ENCODE measurements around the gene EVA1C. TPM values are rescaled to one million over a fixed set of nuclear protein-coding genes. Genes with fewer than 3 reads are reported as not detected.

The EVA1C gene
- total and polyA plus RNA-seq, 2 donors (not counting 1 experiment from before 2014, with no cell fraction given), result 0.84 to 1.6 TPM

DNA sequence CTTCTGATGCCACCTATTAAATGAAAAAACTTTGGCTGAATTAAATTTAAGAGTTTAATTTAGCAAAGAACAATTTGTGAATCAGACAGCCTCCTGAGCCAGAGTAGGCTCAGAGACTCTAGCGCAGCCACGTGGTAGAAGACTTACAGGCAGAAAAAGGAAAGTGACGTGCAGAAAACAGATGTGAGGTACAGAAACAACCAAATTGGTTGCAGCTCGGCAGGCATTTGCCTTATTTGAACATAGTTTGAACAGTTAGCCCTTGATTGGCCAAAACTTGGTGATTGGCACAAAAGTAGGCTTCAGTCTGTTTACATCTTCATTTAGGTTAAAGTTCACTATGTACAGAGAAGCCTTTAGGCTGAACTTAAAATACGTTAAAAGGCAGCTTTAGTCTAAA, 149.9 kb downstream of the EVA1C start:
- H3K4me1 Mint-ChIP-seq, result no peaks in the 10 kb centered on the region
- H3K9me3 ChIP-seq (ENCODE audit: control extremely low read depth in 1 of 3, control insufficient read depth in 2 of 3, insufficient read depth in 1 of 3, low read length in 2 of 3), result peaks cover 0 to 3% (median 0%) of the 10 kb centered on the region in 3 donors
- no peaks in the 10 kb centered on the region for H3K36me3 ChIP-seq (replicated peaks in 1 of 2; ENCODE audit: control extremely low read depth in 1 of 2, control insufficient read depth in 1 of 2, extremely low read depth in 1 of 2, insufficient read depth in 2 of 2, low read length in 1 of 2)
- intact Hi-C loops (cut with micrococcal nuclease), result no loop called here
- peaks cover 0 to 1% of the 10 kb centered on the region in 2 donors for H3K4me1 ChIP-seq (ENCODE audit: control insufficient read depth in 2 of 2, insufficient read depth in 2 of 2, low read length in 2 of 2)
- peaks cover 8% of the 10 kb centered on the region for H3K9me3 Mint-ChIP-seq (ENCODE audit: insufficient read depth)
- no peak overlapping the region for H3K27ac ChIP-seq (ENCODE audit: low read length in 2 of 2)
- TF ChIP-seq EZH2 (IDR thresholded peaks at IDR 0.05; ENCODE audit: borderline replicate concordance, insufficient read depth, low read depth, low read length, poor library complexity, severe bottlenecking), result no peak
- TF ChIP-seq, protein P1, sequence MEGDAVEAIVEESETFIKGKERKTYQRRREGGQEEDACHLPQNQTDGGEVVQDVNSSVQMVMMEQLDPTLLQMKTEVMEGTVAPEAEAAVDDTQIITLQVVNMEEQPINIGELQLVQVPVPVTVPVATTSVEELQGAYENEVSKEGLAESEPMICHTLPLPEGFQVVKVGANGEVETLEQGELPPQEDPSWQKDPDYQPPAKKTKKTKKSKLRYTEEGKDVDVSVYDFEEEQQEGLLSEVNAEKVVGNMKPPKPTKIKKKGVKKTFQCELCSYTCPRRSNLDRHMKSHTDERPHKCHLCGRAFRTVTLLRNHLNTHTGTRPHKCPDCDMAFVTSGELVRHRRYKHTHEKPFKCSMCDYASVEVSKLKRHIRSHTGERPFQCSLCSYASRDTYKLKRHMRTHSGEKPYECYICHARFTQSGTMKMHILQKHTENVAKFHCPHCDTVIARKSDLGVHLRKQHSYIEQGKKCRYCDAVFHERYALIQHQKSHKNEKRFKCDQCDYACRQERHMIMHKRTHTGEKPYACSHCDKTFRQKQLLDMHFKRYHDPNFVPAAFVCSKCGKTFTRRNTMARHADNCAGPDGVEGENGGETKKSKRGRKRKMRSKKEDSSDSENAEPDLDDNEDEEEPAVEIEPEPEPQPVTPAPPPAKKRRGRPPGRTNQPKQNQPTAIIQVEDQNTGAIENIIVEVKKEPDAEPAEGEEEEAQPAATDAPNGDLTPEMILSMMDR (IDR thresholded peaks at IDR 0.05), result no peak
- ATAC-seq (ENCODE audit: low read depth), result no peak
- no peaks in the 10 kb centered on the region for H3K79me2 ChIP-seq (ENCODE audit: control insufficient read depth, insufficient read depth, low read length)
- CTCF ChIA-PET, result interaction anchor here (1.1 kb wide), 1 partner anchor 20 kb away, joined by 3 read pairs; no protein-coding TSS in a partner anchor
- H3K4me2 ChIP-seq (replicated peaks; ENCODE audit: low read depth, low read length, poor library complexity, severe bottlenecking), result no peak overlapping the region
- peaks cover 0 to 10% (median 5%) of the 10 kb centered on the region in 4 experiments for H3K27me3 ChIP-seq (replicated peaks in 1 of 4; ENCODE audit: control extremely low read depth in 1 of 4, control insufficient read depth in 3 of 4, insufficient read depth in 4 of 4, low read length in 3 of 4)
- H3K9ac ChIP-seq (ENCODE audit: low read length), result no peak overlapping the region
- no peak overlapping the region for H3K4me3 ChIP-seq (ENCODE audit: control extremely low read depth in 1 of 5, extremely low read depth in 1 of 5, insufficient read depth in 1 of 5, low read depth in 2 of 5, low read length in 4 of 5)
- H3K4me3 Mint-ChIP-seq, result no peak overlapping the region
- POLR2A ChIA-PET, result no interaction called here
- no peaks in the 10 kb centered on the region for H4K20me1 ChIP-seq (ENCODE audit: control insufficient read depth, insufficient read depth, low read length, poor library complexity, severe bottlenecking)
- no peak for DNase-seq
- H3K27ac Mint-ChIP-seq, result no peak overlapping the region
- 67% methylated on average over 4 of the region's 5 CpGs for WGBS (ENCODE audit: insufficient coverage)
- H3K27me3 Mint-ChIP-seq, result peaks cover 31% of the 10 kb centered on the region
- no peak overlapping the region for H2AFZ ChIP-seq (ENCODE audit: insufficient read depth, low read depth, low read length, poor library complexity, severe bottlenecking)

DNA sequence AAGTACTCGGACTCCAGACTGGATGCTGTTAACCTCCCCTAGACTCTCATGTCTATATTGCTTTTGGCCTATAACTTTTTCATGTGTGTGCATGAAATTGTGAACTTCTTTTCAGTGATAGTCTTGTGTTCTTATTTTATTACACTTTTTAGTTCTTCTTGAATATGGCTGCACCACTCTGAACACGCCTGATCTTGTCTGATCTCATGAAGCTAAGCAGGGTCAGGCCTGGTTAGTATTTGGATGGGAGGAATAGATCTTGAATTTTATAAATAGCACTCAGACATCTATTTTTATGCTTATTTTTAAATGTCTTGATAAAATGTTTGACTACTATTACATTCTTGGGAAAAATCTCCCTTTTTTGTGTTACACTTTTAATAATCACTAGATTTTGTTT, 150.4 kb downstream of the EVA1C start:
- ChIA-PET POLR2A (no interaction called here), CTCF (no interaction called here)
- Histone ChIP-seq H2AFZ (ENCODE audit: insufficient read depth, low read depth, low read length, poor library complexity, severe bottlenecking) (no peak overlapping the region), H3K4me2 (replicated peaks; ENCODE audit: low read depth, low read length, poor library complexity, severe bottlenecking) (no peak overlapping the region), H3K79me2 (ENCODE audit: control insufficient read depth, insufficient read depth, low read length) (no peaks in the 10 kb centered on the region), H3K27me3 (replicated peaks in 1 of 4; ENCODE audit: control extremely low read depth in 1 of 4, control insufficient read depth in 3 of 4, insufficient read depth in 4 of 4, low read length in 3 of 4) (peaks cover 0 to 15% (median 8%) of the 10 kb centered on the region in 4 experiments), H3K27ac (ENCODE audit: low read length in 2 of 2) (no peak overlapping the region), H3K9ac (ENCODE audit: low read length) (no peak overlapping the region), H4K20me1 (ENCODE audit: control insufficient read depth, insufficient read depth, low read length, poor library complexity, severe bottlenecking) (no peaks in the 10 kb centered on the region), H3K4me3 (ENCODE audit: control extremely low read depth in 1 of 5, extremely low read depth in 1 of 5, insufficient read depth in 1 of 5, low read depth in 2 of 5, low read length in 4 of 5) (no peak overlapping the region), H3K4me1 (ENCODE audit: control insufficient read depth in 2 of 2, insufficient read depth in 2 of 2, low read length in 2 of 2) (peaks cover 0 to 3% of the 10 kb centered on the region in 2 donors), H3K36me3 (replicated peaks in 1 of 2; ENCODE audit: control extremely low read depth in 1 of 2, control insufficient read depth in 1 of 2, extremely low read depth in 1 of 2, insufficient read depth in 2 of 2, low read length in 1 of 2) (no peaks in the 10 kb centered on the region), H3K9me3 (ENCODE audit: control extremely low read depth in 1 of 3, control insufficient read depth in 2 of 3, insufficient read depth in 1 of 3, low read length in 2 of 3) (peaks cover 0 to 3% (median 0%) of the 10 kb centered on the region in 3 donors)
- DNase-seq (no peak), ATAC-seq (ENCODE audit: low read depth) (no peak)
- H3K9me3 Mint-ChIP-seq (ENCODE audit: insufficient read depth), result peaks cover 8% of the 10 kb centered on the region
- H3K4me3 Mint-ChIP-seq, result no peak overlapping the region
- intact Hi-C loops (cut with micrococcal nuclease), result no loop called here
- WGBS (ENCODE audit: insufficient coverage), result no CpG with 5 or more reads among the region's 2 CpGs
- no peaks in the 10 kb centered on the region for H3K4me1 Mint-ChIP-seq
- no peak for TF ChIP-seq EZH2 (IDR thresholded peaks at IDR 0.05; ENCODE audit: borderline replicate concordance, insufficient read depth, low read depth, low read length, poor library complexity, severe bottlenecking)
- TF ChIP-seq, protein P1 (IDR thresholded peaks at IDR 0.05), result no peak
- peaks cover 30% of the 10 kb centered on the region for H3K27me3 Mint-ChIP-seq
- H3K27ac Mint-ChIP-seq, result no peak overlapping the region

Small RNAs within 50 kb of the gene (small RNA-seq; reads per million reads assigned to genes)
- gene RF00438 (ENCODE audit: insufficient read length, low read depth, low replicate concordance), result not detected
- not detected for gene RNA5SP490 (ENCODE audit: insufficient read length, low read depth, low replicate concordance)
- 37.0 reads per million, percentile 92 among the genes with 10 or more reads in this experiment for gene SNORA80A (ENCODE audit: insufficient read length, low read depth, low replicate concordance)

Other genes with a start within 250 kb of the EVA1C start
- 8.8 and 10.4 TPM in 2 replicates for gene MIS18A, start 133.7 kb upstream of the EVA1C start, total RNA-seq
- 3.7 and 4.0 TPM in 2 replicates for gene MIS18A, start 133.7 kb upstream of the EVA1C start, polyA plus RNA-seq
- gene MRAP, start 113.9 kb upstream of the EVA1C start, total RNA-seq, result not detected in 2 replicates
- gene MRAP, start 113.9 kb upstream of the EVA1C start, polyA plus RNA-seq, result not detected in 2 replicates
- 14.9 and 15.2 TPM in 2 replicates for gene URB1, start 19.7 kb upstream of the EVA1C start, total RNA-seq
- 4.7 and 5.9 TPM in 2 replicates for gene URB1, start 19.7 kb upstream of the EVA1C start, polyA plus RNA-seq
- 0.39 and 0.51 TPM in 2 replicates for gene TCP10L, start 172.8 kb downstream of the EVA1C start, total RNA-seq
- gene TCP10L, start 172.8 kb downstream of the EVA1C start, polyA plus RNA-seq, result 0.29 and 0.39 TPM in 2 replicates
- 29.2 and 29.4 TPM in 2 replicates for gene CFAP298, start 199.7 kb downstream of the EVA1C start, total RNA-seq
- 22.0 and 42.1 TPM in 2 replicates for gene CFAP298, start 199.7 kb downstream of the EVA1C start, polyA plus RNA-seq